ENCODE measurements around the gene TRIM38. TPM values are rescaled to one million over a fixed set of nuclear protein-coding genes. Genes with fewer than 3 reads are reported as not detected.

The TRIM38 gene
- total RNA-seq, 4 donors from 2014 or later = 3.9 to 14.9 (median 6.4) TPM

DNA sequence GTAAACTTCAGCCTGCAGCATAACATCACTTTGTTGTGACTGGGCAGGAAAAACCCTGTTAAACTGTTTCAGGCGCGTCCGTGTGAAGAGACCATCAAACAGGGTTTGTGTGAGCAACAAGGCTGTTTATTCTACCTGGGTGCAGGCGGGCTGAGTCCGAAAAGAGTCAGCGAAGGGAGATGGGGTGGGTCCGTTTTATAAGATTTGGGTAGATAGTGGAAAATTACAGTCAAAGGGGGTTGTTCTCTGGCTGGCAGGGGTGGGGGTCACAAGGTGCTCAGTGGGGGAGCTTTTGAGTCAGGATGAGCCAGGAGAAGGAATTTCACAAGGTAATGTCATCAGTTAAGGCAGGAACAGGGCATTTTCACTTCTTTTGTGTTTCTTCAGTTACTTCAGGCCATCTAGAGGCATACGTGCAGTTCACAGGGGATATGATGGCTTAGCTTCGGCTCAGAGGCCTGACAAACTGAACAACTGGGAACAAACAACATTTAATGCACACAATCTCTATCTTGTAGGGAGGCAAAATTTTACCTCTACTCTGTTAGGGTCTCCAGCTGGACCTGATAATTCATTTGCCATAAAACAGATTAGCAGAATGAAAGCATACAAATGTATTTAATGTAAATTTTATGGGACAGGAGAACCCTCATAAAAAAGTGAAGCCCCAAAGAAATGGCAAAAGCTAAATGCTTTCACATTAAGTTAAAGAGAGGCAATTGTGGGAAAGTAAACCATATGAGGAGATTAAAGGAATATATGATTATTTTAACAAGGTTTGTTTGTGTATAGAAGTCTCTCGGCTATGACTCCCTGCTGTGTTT, 66.4 kb downstream of the TRIM38 start:
- Histone ChIP-seq H3K9me3 (no peaks in the 10 kb centered on the region), H3K4me1 (peaks cover 46% of the 10 kb centered on the region), H3K4me3 (no peak overlapping the region), H3K27me3 (no peaks in the 10 kb centered on the region), H3K27ac (no peak overlapping the region), H3K36me3 (no peaks in the 10 kb centered on the region)
- TF ChIP-seq EP300 (IDR thresholded peaks at IDR 0.05) (no peak), POLR2AphosphoS5 (IDR thresholded peaks at IDR 0.05) (no peak), POLR2A (IDR thresholded peaks at IDR 0.05) (no peak)
- TF ChIP-seq, protein P1, sequence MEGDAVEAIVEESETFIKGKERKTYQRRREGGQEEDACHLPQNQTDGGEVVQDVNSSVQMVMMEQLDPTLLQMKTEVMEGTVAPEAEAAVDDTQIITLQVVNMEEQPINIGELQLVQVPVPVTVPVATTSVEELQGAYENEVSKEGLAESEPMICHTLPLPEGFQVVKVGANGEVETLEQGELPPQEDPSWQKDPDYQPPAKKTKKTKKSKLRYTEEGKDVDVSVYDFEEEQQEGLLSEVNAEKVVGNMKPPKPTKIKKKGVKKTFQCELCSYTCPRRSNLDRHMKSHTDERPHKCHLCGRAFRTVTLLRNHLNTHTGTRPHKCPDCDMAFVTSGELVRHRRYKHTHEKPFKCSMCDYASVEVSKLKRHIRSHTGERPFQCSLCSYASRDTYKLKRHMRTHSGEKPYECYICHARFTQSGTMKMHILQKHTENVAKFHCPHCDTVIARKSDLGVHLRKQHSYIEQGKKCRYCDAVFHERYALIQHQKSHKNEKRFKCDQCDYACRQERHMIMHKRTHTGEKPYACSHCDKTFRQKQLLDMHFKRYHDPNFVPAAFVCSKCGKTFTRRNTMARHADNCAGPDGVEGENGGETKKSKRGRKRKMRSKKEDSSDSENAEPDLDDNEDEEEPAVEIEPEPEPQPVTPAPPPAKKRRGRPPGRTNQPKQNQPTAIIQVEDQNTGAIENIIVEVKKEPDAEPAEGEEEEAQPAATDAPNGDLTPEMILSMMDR (IDR thresholded peaks at IDR 0.05) = no peak
- DNase-seq (ENCODE audit: low spot score in 2 of 2) = no peak
- WGBS = 86% methylated on average over 10 of the region's 10 CpGs

DNA sequence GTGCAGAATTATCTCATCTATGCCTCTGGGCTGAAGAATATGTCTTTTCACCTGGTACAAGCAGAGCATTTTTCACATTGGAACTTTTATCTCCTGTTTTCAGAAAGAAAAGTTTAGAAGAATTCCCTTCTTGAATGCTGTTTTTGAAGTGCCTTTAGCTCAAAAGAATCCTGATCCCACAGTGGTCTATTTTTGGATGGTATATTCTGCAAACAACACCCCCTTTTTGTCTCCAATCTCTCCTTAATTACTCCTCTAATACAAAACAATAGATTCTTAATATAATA, 66.9 kb downstream of the TRIM38 start:
- no peaks in the 10 kb centered on the region for H3K9me3 ChIP-seq
- DNase-seq (ENCODE audit: low spot score in 2 of 2) = no peak

DNA sequence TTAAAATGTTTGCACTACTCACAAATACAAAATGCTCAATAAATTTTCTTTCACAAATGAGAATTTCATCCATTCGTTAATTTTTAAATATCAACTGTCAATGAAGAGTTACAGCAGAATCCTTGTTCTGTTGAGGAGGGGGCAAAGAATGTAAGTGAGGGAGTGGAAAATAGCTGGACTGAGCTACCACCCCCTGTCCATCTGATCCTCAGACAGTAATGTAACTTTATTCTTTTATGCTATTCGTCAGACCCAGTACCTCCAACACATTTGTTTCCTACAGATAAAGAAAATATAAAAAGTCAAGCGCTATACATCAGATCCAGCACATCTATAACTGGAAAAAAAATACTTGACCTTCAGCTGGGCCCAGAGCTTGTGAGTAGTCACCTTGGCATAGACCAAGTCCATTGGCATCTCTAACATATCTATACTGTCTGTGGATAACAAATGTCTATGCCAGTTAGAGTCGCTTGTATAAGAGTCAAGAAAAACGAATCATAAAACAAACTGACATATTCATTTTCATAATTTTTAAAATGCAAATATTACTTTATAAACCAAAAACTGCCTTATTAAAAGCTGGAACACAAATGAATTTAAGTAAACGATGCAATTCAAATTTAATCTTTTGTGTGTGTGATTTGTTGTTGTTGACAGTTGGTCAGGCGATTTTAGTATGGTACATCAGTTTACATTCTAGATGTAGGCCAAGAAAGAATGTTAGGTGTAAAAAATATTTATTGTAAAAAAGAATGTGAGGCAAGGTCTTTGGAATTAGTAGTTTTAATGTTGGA, 67.5 kb downstream of the TRIM38 start:
- Histone ChIP-seq H3K4me3 (no peak overlapping the region), H3K27me3 (no peaks in the 10 kb centered on the region), H3K9me3 (no peaks in the 10 kb centered on the region), H3K4me1 (peaks cover 48% of the 10 kb centered on the region), H3K27ac (no peak overlapping the region), H3K36me3 (no peaks in the 10 kb centered on the region)
- whole genome bisulfite sequencing = 85% methylated on average over 7 of the region's 7 CpGs
- TF ChIP-seq POLR2AphosphoS5 (IDR thresholded peaks at IDR 0.05) (no peak), POLR2A (IDR thresholded peaks at IDR 0.05) (no peak), EP300 (IDR thresholded peaks at IDR 0.05) (no peak)
- TF ChIP-seq, protein P1 (IDR thresholded peaks at IDR 0.05) = no peak
- no peak for DNase-seq (ENCODE audit: low spot score in 2 of 2)

More for the DNA sequence above, 66.9 kb downstream of the TRIM38 start:
- Histone ChIP-seq H3K27ac (no peak overlapping the region), H3K27me3 (no peaks in the 10 kb centered on the region), H3K36me3 (no peaks in the 10 kb centered on the region), H3K4me1 (peaks cover 48% of the 10 kb centered on the region), H3K4me3 (no peak overlapping the region)
- TF ChIP-seq, protein P1 (IDR thresholded peaks at IDR 0.05) = no peak
- no peak for TF ChIP-seq EP300 (IDR thresholded peaks at IDR 0.05)
- TF ChIP-seq POLR2A (IDR thresholded peaks at IDR 0.05) = no peak
- no peak for TF ChIP-seq POLR2AphosphoS5 (IDR thresholded peaks at IDR 0.05)

DNA sequence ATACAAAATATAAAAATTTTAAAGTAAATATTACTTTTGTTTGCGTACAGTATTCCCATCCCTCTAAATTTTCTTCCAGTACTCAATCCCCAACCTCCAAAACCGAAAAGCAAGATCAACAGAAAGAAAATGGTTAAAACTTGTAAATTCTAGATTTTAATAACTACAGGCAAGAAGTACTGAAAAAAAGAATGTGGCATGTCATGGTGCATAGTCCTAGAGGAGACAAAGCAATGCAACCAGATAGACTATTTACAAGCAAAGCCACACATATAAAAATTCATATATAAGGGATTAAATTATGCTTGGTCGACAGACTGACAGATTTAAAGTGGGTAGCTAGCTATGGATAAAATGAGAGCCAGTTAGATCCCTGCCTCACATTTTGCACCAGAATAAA, 68.1 kb downstream of the TRIM38 start:
- Histone ChIP-seq H3K36me3 (no peaks in the 10 kb centered on the region), H3K4me1 (peaks cover 43% of the 10 kb centered on the region), H3K27ac (no peak overlapping the region), H3K27me3 (no peaks in the 10 kb centered on the region), H3K4me3 (no peak overlapping the region), H3K9me3 (no peaks in the 10 kb centered on the region)
- DNase-seq (ENCODE audit: low spot score in 2 of 2) = no peak
- TF ChIP-seq EP300 (IDR thresholded peaks at IDR 0.05) = no peak
- no peak for TF ChIP-seq POLR2A (IDR thresholded peaks at IDR 0.05)
- TF ChIP-seq, protein P1 (IDR thresholded peaks at IDR 0.05) = no peak
- TF ChIP-seq POLR2AphosphoS5 (IDR thresholded peaks at IDR 0.05) = no peak
- WGBS = 61% methylated on average over 3 of the region's 3 CpGs

DNA sequence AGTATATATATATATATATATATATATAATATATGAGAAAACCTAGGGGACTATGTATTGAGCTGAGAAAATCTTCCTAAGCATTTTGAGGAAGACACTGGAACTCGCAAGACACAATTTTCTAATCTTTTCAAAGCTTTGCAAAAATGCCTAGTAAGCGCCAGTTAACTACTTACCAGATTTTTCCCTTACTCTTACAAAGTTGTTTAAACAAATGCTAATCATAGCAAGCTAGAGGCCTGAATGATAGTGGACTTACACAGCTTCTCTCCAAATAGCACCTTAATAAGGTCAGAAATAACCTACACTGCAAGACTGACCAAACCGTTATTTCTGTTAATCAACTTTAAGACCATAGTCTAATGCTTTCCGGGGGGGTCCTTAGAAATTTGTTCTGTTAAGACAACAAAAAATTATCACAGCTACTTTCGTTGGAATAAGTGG, 68.6 kb downstream of the TRIM38 start:
- peaks cover 39% of the 10 kb centered on the region for H3K4me1 ChIP-seq
- no peak for DNase-seq (ENCODE audit: low spot score in 2 of 2)
- no peaks in the 10 kb centered on the region for H3K27me3 ChIP-seq
- H3K4me3 ChIP-seq = peak overlapping the region; percentile 61
- 47% methylated on average over 5 of the region's 5 CpGs for WGBS
- no peak overlapping the region for H3K27ac ChIP-seq
- no peaks in the 10 kb centered on the region for H3K9me3 ChIP-seq
- H3K36me3 ChIP-seq = no peaks in the 10 kb centered on the region
- no peak for TF ChIP-seq POLR2AphosphoS5 (IDR thresholded peaks at IDR 0.05)
- TF ChIP-seq EP300 (IDR thresholded peaks at IDR 0.05) = no peak
- TF ChIP-seq, protein P1 (IDR thresholded peaks at IDR 0.05) = no peak
- TF ChIP-seq POLR2A (IDR thresholded peaks at IDR 0.05) = no peak

Measured in suprapubic skin (tissue), 4 donors.